Measurements from ENCODE around the gene KIF26B. TPM values are rescaled to one million over a fixed set of nuclear protein-coding genes. Genes with fewer than 3 reads are reported as not detected.

The KIF26B gene
- total RNA-seq, 2 experiments from 2014 or later = not detected

- Histone ChIP-seq H2AFZ (ENCODE audit: low read length) (no peak overlapping the region), H3K4me3 (ENCODE audit: low read depth, low read length, poor library complexity, severe bottlenecking) (no peak overlapping the region), H4K20me1 (ENCODE audit: insufficient read depth, low read length) (no peaks in the 10 kb centered on the region), H3K4me2 (ENCODE audit: low read length) (no peak overlapping the region), H3K79me2 (ENCODE audit: insufficient read depth, low read depth, low read length) (no peaks in the 10 kb centered on the region), H3K9me3 (ENCODE audit: low read length) (peaks cover 8% of the 10 kb centered on the region), H3K4me1 (ENCODE audit: insufficient read depth, low read length, poor library complexity, severe bottlenecking) (no peaks in the 10 kb centered on the region), H3K9me2 (ENCODE audit: insufficient read depth, low read length) (no peaks in the 10 kb centered on the region), H3K36me3 (ENCODE audit: insufficient read depth, low read length) (no peaks in the 10 kb centered on the region), H3K27ac (ENCODE audit: low read depth, low read length, poor library complexity, severe bottlenecking) (no peak overlapping the region)
- POLR2A ChIA-PET = no interaction called here
- no peak for TF ChIP-seq EZH2phosphoT487 (IDR thresholded peaks at IDR 0.05; ENCODE audit: borderline replicate concordance, low read depth, low read length)
- TF ChIP-seq, protein P1, sequence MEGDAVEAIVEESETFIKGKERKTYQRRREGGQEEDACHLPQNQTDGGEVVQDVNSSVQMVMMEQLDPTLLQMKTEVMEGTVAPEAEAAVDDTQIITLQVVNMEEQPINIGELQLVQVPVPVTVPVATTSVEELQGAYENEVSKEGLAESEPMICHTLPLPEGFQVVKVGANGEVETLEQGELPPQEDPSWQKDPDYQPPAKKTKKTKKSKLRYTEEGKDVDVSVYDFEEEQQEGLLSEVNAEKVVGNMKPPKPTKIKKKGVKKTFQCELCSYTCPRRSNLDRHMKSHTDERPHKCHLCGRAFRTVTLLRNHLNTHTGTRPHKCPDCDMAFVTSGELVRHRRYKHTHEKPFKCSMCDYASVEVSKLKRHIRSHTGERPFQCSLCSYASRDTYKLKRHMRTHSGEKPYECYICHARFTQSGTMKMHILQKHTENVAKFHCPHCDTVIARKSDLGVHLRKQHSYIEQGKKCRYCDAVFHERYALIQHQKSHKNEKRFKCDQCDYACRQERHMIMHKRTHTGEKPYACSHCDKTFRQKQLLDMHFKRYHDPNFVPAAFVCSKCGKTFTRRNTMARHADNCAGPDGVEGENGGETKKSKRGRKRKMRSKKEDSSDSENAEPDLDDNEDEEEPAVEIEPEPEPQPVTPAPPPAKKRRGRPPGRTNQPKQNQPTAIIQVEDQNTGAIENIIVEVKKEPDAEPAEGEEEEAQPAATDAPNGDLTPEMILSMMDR (conservative IDR thresholded peaks at IDR 0.05; ENCODE audit: low read length) = no peak
- intact Hi-C loops (cut with micrococcal nuclease; ENCODE audit: unreplicated experiment) = no loop called here
- CTCF ChIA-PET (ENCODE audit: unreplicated experiment) = no interaction called here
- DNase-seq (ENCODE audit: low spot score) = no peak
- BruUV-seq (replicated peaks) = no TSS peak
Measured at GRCh38 chr1:245645894-245646293, 491.1 kb downstream of the KIF26B start.

- H3K4me2 ChIP-seq (ENCODE audit: low read length) = no peak overlapping the region
- no peaks in the 10 kb centered on the region for H3K36me3 ChIP-seq (ENCODE audit: insufficient read depth, low read length)
- DNase-seq (ENCODE audit: low spot score) = no peak
- ChIA-PET CTCF (ENCODE audit: unreplicated experiment) (no interaction called here), POLR2A (interaction anchor here (0.6 kb wide), 1 partner anchor 114 kb away, joined by 3 read pairs; no protein-coding TSS in a partner anchor)
- no peak overlapping the region for H2AFZ ChIP-seq (ENCODE audit: low read length)
- no TSS peak for BruUV-seq (replicated peaks)
- intact Hi-C loops (cut with micrococcal nuclease; ENCODE audit: unreplicated experiment) = no loop called here
- H3K4me3 ChIP-seq (ENCODE audit: low read depth, low read length, poor library complexity, severe bottlenecking) = no peak overlapping the region
- no peak overlapping the region for H3K27ac ChIP-seq (ENCODE audit: low read depth, low read length, poor library complexity, severe bottlenecking)
- no peaks in the 10 kb centered on the region for H3K9me3 ChIP-seq (ENCODE audit: low read length)
- H3K4me1 ChIP-seq (ENCODE audit: insufficient read depth, low read length, poor library complexity, severe bottlenecking) = no peaks in the 10 kb centered on the region
- no peaks in the 10 kb centered on the region for H3K9me2 ChIP-seq (ENCODE audit: insufficient read depth, low read length)
- no peaks in the 10 kb centered on the region for H4K20me1 ChIP-seq (ENCODE audit: insufficient read depth, low read length)
- TF ChIP-seq, protein P1 (conservative IDR thresholded peaks at IDR 0.05; ENCODE audit: low read length) = no peak
- TF ChIP-seq EZH2phosphoT487 (IDR thresholded peaks at IDR 0.05; ENCODE audit: borderline replicate concordance, low read depth, low read length) = no peak
- no peaks in the 10 kb centered on the region for H3K79me2 ChIP-seq (ENCODE audit: insufficient read depth, low read depth, low read length)
Measured at GRCh38 chr1:245648749-245649522, 494.2 kb downstream of the KIF26B start.

GRCh38 chr1:245649666-245650065, 494.9 kb downstream of the KIF26B start:
- H3K4me3 ChIP-seq (ENCODE audit: low read depth, low read length, poor library complexity, severe bottlenecking) = no peak overlapping the region
- POLR2A ChIA-PET = no interaction called here
- H3K4me1 ChIP-seq (ENCODE audit: insufficient read depth, low read length, poor library complexity, severe bottlenecking) = no peaks in the 10 kb centered on the region
- H3K9me3 ChIP-seq (ENCODE audit: low read length) = no peaks in the 10 kb centered on the region
- no peak for TF ChIP-seq EZH2phosphoT487 (IDR thresholded peaks at IDR 0.05; ENCODE audit: borderline replicate concordance, low read depth, low read length)
- TF ChIP-seq, protein P1 (conservative IDR thresholded peaks at IDR 0.05; ENCODE audit: low read length) = no peak
- no peak overlapping the region for H3K27ac ChIP-seq (ENCODE audit: low read depth, low read length, poor library complexity, severe bottlenecking)
- CTCF ChIA-PET (ENCODE audit: unreplicated experiment) = interaction anchor here (0.6 kb wide), 1 partner anchor 425 kb away, joined by 3 read pairs; no protein-coding TSS in a partner anchor
- H3K9me2 ChIP-seq (ENCODE audit: insufficient read depth, low read length) = no peaks in the 10 kb centered on the region
- no TSS peak for BruUV-seq (replicated peaks)
- no peak overlapping the region for H2AFZ ChIP-seq (ENCODE audit: low read length)
- no peak for DNase-seq (ENCODE audit: low spot score)
- no peaks in the 10 kb centered on the region for H3K36me3 ChIP-seq (ENCODE audit: insufficient read depth, low read length)
- no peaks in the 10 kb centered on the region for H4K20me1 ChIP-seq (ENCODE audit: insufficient read depth, low read length)
- no peak overlapping the region for H3K4me2 ChIP-seq (ENCODE audit: low read length)
- no peaks in the 10 kb centered on the region for H3K79me2 ChIP-seq (ENCODE audit: insufficient read depth, low read depth, low read length)
- intact Hi-C loops (cut with micrococcal nuclease; ENCODE audit: unreplicated experiment) = no loop called here

Data from OCI-LY7 (cell line).